HCT116 (cell line): ENCODE data around the gene C7orf25. TPM values are rescaled to one million over a fixed set of nuclear protein-coding genes. Genes with fewer than 3 reads are reported as not detected.

Source experiments
- ATAC-seq: fragments of 200-7000 bp; cut with Tn5 transposase; 2 replicates; pipeline ENCODE4 v1.9.1; 2020; ENCODE audit warnings: mild to moderate bottlenecking, moderate library complexity
- BruUV-seq: library from RNA; stranded (reverse); fragments of 400-500 nt; replicated peaks from 2 replicates; lab custom pipeline; 2021; lab: Mats Ljungman, UMichigan
- CTCF ChIA-PET: fragments of 300-600 bp; sonication (Branson Sonifier 250); formaldehyde crosslinking; loops from one replicate; lab custom pipeline; 2021; ENCODE audit warnings: antibody characterized with exemption; lab: Charles Lee
- POLR2A ChIA-PET: fragments of 300-600, 350-600 bp; sonication (Branson Sonifier 250); formaldehyde crosslinking; loops from one replicate; lab custom pipeline; 2021; ENCODE audit warnings: antibody characterized with exemption; lab: Charles Lee
- RAD21 ChIA-PET, 2 experiments: fragments of 300-600 bp; sonication (Branson Sonifier 250); formaldehyde crosslinking; loops; one replicate each; lab custom pipeline; 2023; ENCODE audit warnings: low total read pairs in 2 of 2; ENCODE audit not compliant: uncharacterized antibody in 2 of 2, unreplicated experiment in 2 of 2, low non-redundant PET in 1 of 2; lab: Charles Lee
- DNase-seq: peaks from one replicate; pipeline ENCODE4 v3.0.0-alpha.2; 2010; ENCODE audit warnings: low read depth, low spot score
- H2AFZ ChIP-seq: fragments of 200-600 bp; shearing (Covaris generic), sonication (generic); 2 replicates; pipeline ENCODE4 v1.6.1; 2017; ENCODE audit warnings: low read depth, mixed run types, mixed read lengths, antibody characterized with exemption, low read length; ENCODE audit not compliant: poor library complexity, severe bottlenecking
- H3K27ac ChIP-seq: 2 replicates; pipeline ENCODE4 v1.5.1; 2012; ENCODE audit warnings: low read depth, low read length
- H3K27me3 ChIP-seq: fragments of 200-600 bp; sonication (generic); 2 replicates; pipeline ENCODE4 v1.6.1; 2016; ENCODE audit warnings: mixed run types, low read length, mixed read lengths; ENCODE audit not compliant: insufficient read depth
- H3K36me3 ChIP-seq, 2 experiments: fragments of 200-500 bp in 1 of 2; fragments of 200-600 bp in 1 of 2; sonication (Bioruptor generic) in 1 of 2; sonication (generic) in 1 of 2; 2 replicates each; pipeline versions ENCODE4 v1.5.1 to v1.6.1; 2014 to 2016; ENCODE audit warnings: low read length in 2 of 2, inconsistent platforms in 1 of 2, mixed read lengths in 1 of 2, mixed run types in 1 of 2; ENCODE audit not compliant: insufficient read depth in 2 of 2, control insufficient read depth in 1 of 2
- H3K4me1 ChIP-seq, 2 experiments: fragments of 200-600 bp in 1 of 2; sonication (generic) in 1 of 2; 2 replicates each; pipeline versions ENCODE4 v1.5.1 to v1.6.1; 2012 to 2017; ENCODE audit warnings: low read length in 2 of 2, inconsistent platforms in 1 of 2, mild to moderate bottlenecking in 1 of 2, mixed read lengths in 1 of 2, mixed run types in 1 of 2, moderate library complexity in 1 of 2; ENCODE audit not compliant: insufficient read depth in 2 of 2, control insufficient read depth in 1 of 2
- H3K4me2 ChIP-seq: fragments of 200-600 bp; sonication (generic); 2 replicates; pipeline ENCODE4 v1.6.1; 2017; ENCODE audit warnings: mixed run types, low read length, mixed read lengths
- H3K4me3 ChIP-seq, 2 experiments: fragments of 200-600 bp in 1 of 2; sonication (generic) in 1 of 2; replicated peaks in 1 of 2; 2 replicates each; pipeline ENCODE4 v1.5.1; 2011 to 2016; ENCODE audit warnings: low read length in 2 of 2, control low read depth in 1 of 2, low read depth in 1 of 2, mild to moderate bottlenecking in 1 of 2, mixed read lengths in 1 of 2, mixed run types in 1 of 2
- H3K79me2 ChIP-seq: fragments of 200-600 bp; sonication (generic); 2 replicates; pipeline ENCODE4 v1.6.1; 2017; ENCODE audit warnings: mild to moderate bottlenecking, mixed run types, low read length, moderate library complexity, mixed read lengths; ENCODE audit not compliant: insufficient read depth
- H3K9ac ChIP-seq: fragments of 200-600 bp; sonication (generic); 2 replicates; pipeline ENCODE4 v1.6.1; 2016; ENCODE audit warnings: low read length, mixed read lengths
- H3K9me2 ChIP-seq: fragments of 200-600 bp; sonication (generic), shearing (Covaris generic); 2 replicates; pipeline ENCODE4 v1.6.1; 2017; ENCODE audit warnings: mixed run types, mild to moderate bottlenecking, moderate library complexity; ENCODE audit not compliant: insufficient read depth
- H3K9me3 ChIP-seq, 2 experiments: fragments of 200-500 bp in 1 of 2; fragments of 200-600 bp in 1 of 2; sonication (Bioruptor generic) in 1 of 2; sonication (generic) in 1 of 2; 2 replicates each; pipeline ENCODE4 v1.6.1; 2014 to 2017; ENCODE audit warnings: low read length in 2 of 2, mixed read lengths in 2 of 2, inconsistent platforms in 1 of 2, low read depth in 1 of 2, mild to moderate bottlenecking in 1 of 2, mixed run types in 1 of 2, moderate library complexity in 1 of 2; ENCODE audit not compliant: control insufficient read depth in 1 of 2, insufficient read depth in 1 of 2
- H4K20me1 ChIP-seq: fragments of 200-600 bp; sonication (generic), shearing (Covaris generic); 2 replicates; pipeline ENCODE4 v1.6.1; 2017; ENCODE audit warnings: mixed run types, mild to moderate bottlenecking, moderate library complexity; ENCODE audit not compliant: insufficient read depth
- CEBPB ChIP-seq: IDR thresholded peaks from 2 replicates; pipeline ENCODE4 v1.6.1; 2012; ENCODE audit warnings: low read depth
- EGR1 ChIP-seq: IDR thresholded peaks from 2 replicates; pipeline ENCODE4 v1.6.1; 2012; ENCODE audit warnings: low read depth
- ELF1 ChIP-seq: IDR thresholded peaks from 2 replicates; pipeline ENCODE4 v1.6.1; 2012; ENCODE audit warnings: low read depth, borderline replicate concordance
- EZH2phosphoT487 ChIP-seq: fragments of 200-600 bp; IDR thresholded peaks from 2 replicates; pipeline ENCODE4 v1.6.1; 2018; ENCODE audit warnings: antibody characterized with exemption, borderline replicate concordance
- JUND ChIP-seq: IDR thresholded peaks from 2 replicates; pipeline ENCODE4 v1.6.1; 2012
- POLR2A ChIP-seq: IDR thresholded peaks from 2 replicates; pipeline ENCODE4 v1.7.0; 2011; ENCODE audit warnings: borderline replicate concordance; ENCODE audit not compliant: insufficient read depth, insufficient read length; ENCODE audit errors: extremely low read depth
- SIN3A ChIP-seq: IDR thresholded peaks from 2 replicates; pipeline ENCODE4 v1.6.1; 2012; ENCODE audit warnings: low read depth
- SRF ChIP-seq: IDR thresholded peaks from 2 replicates; pipeline ENCODE4 v1.6.1; 2012; ENCODE audit warnings: low read depth
- TCF7L2 ChIP-seq: IDR thresholded peaks from 2 replicates; pipeline ENCODE4 v1.7.0; 2011; ENCODE audit warnings: borderline replicate concordance, inconsistent platforms; ENCODE audit not compliant: insufficient read depth, insufficient read length; ENCODE audit errors: extremely low read depth
- YY1 ChIP-seq: IDR thresholded peaks from 2 replicates; pipeline ENCODE4 v1.6.1; 2011; ENCODE audit warnings: low read length, low read depth, moderate library complexity, mild to moderate bottlenecking; ENCODE audit not compliant: insufficient replicate concordance; ENCODE audit errors: extremely low read depth
- ZNF274 ChIP-seq: fragments of 200-500 bp; sonication (Bioruptor generic); IDR thresholded peaks from 2 replicates; pipeline ENCODE4 v1.6.1; 2014; ENCODE audit warnings: mild to moderate bottlenecking, low read depth, low read length, inconsistent platforms
- intact Hi-C: fragments of 100-400 bp; cut with micrococcal nuclease; formaldehyde crosslinking; loops from 2 replicates; pipeline ENCODE4 v1.10.0; 2022
- total RNA-seq: library from RNA; stranded (reverse); gene quantifications from one replicate; pipeline ENCODE4 v1.2.1, GENCODE V29; 2021; ENCODE audit not compliant: unreplicated experiment
- TF ChIP-seq, protein P1 (sequence below): IDR thresholded peaks from 2 replicates; pipeline ENCODE4 v1.6.1; 2012; ENCODE audit warnings: low read depth
- TF ChIP-seq, protein P2 (sequence below), 3 experiments: fragments of 200-600 bp in 1 of 3; sonication (generic) in 1 of 3; IDR thresholded peaks in 2 of 3; conservative IDR thresholded peaks in 1 of 3; 2 replicates each; pipeline ENCODE4 v1.5.1; 2012 to 2017; ENCODE audit warnings: low read depth in 2 of 3, low read length in 2 of 3, antibody characterized with exemption in 1 of 3, borderline replicate concordance in 1 of 3, control low read depth in 1 of 3, mild to moderate bottlenecking in 1 of 3, mixed read lengths in 1 of 3, mixed run types in 1 of 3, moderate library complexity in 1 of 3; ENCODE audit not compliant: insufficient read depth in 1 of 3

Gene C7orf25
- total RNA-seq, 1 experiment from 2014 or later, result 5.3 TPM

- H3K4me2 ChIP-seq, result no peak overlapping the region
- no peak overlapping the region for H3K9ac ChIP-seq
- TF ChIP-seq YY1 (no peak), CEBPB (0 out of 2 replicates have a peak, but pooled peaks have one; percentile 19)
- TF ChIP-seq, all 23 proteins: peak for 1
- no peak overlapping the region for H3K4me3 ChIP-seq
- BruUV-seq, result no TSS peak
- H2AFZ ChIP-seq, result no peak overlapping the region
- intact Hi-C loops, result loop anchor here (10.0 kb wide), 1 partner anchor 909 kb away; no protein-coding TSS in a partner anchor
- DNase-seq, result no peak
- ATAC-seq, result no peak
- no peaks in the 10 kb centered on the region for H3K9me3 ChIP-seq
- no peaks in the 10 kb centered on the region for H3K36me3 ChIP-seq
- H3K27ac ChIP-seq, result no peak overlapping the region
- H3K27me3 ChIP-seq, result no peaks in the 10 kb centered on the region; the same call in 1 of the 2 replicates
- RAD21 ChIA-PET, result no interaction called here
- no peaks in the 10 kb centered on the region for H3K79me2 ChIP-seq
- POLR2A ChIA-PET, result no interaction called here
- CTCF ChIA-PET, result no interaction called here
- no peaks in the 10 kb centered on the region for H3K4me1 ChIP-seq
- no peaks in the 10 kb centered on the region for H3K9me2 ChIP-seq
- H4K20me1 ChIP-seq, result no peaks in the 10 kb centered on the region
These were observed 27.9 kb downstream of the C7orf25 start for GRCh38 chr7:42883950-42884349.

- H3K9me3 ChIP-seq, result no peaks in the 10 kb centered on the region
- ATAC-seq (no peak), DNase-seq (no peak)
- H3K27me3 ChIP-seq, result no peaks in the 10 kb centered on the region
- H3K4me3 ChIP-seq, result no peak overlapping the region
- TF ChIP-seq EZH2phosphoT487 (no peak), YY1 (no peak), ZNF274 (no peak), EGR1 (no peak), ELF1 (no peak), TCF7L2 (no peak), SIN3A (no peak), JUND (no peak), POLR2A (no peak), SRF (no peak)
- TF ChIP-seq, protein P1, sequence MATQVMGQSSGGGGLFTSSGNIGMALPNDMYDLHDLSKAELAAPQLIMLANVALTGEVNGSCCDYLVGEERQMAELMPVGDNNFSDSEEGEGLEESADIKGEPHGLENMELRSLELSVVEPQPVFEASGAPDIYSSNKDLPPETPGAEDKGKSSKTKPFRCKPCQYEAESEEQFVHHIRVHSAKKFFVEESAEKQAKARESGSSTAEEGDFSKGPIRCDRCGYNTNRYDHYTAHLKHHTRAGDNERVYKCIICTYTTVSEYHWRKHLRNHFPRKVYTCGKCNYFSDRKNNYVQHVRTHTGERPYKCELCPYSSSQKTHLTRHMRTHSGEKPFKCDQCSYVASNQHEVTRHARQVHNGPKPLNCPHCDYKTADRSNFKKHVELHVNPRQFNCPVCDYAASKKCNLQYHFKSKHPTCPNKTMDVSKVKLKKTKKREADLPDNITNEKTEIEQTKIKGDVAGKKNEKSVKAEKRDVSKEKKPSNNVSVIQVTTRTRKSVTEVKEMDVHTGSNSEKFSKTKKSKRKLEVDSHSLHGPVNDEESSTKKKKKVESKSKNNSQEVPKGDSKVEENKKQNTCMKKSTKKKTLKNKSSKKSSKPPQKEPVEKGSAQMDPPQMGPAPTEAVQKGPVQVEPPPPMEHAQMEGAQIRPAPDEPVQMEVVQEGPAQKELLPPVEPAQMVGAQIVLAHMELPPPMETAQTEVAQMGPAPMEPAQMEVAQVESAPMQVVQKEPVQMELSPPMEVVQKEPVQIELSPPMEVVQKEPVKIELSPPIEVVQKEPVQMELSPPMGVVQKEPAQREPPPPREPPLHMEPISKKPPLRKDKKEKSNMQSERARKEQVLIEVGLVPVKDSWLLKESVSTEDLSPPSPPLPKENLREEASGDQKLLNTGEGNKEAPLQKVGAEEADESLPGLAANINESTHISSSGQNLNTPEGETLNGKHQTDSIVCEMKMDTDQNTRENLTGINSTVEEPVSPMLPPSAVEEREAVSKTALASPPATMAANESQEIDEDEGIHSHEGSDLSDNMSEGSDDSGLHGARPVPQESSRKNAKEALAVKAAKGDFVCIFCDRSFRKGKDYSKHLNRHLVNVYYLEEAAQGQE, result no peak
- TF ChIP-seq, protein P2, sequence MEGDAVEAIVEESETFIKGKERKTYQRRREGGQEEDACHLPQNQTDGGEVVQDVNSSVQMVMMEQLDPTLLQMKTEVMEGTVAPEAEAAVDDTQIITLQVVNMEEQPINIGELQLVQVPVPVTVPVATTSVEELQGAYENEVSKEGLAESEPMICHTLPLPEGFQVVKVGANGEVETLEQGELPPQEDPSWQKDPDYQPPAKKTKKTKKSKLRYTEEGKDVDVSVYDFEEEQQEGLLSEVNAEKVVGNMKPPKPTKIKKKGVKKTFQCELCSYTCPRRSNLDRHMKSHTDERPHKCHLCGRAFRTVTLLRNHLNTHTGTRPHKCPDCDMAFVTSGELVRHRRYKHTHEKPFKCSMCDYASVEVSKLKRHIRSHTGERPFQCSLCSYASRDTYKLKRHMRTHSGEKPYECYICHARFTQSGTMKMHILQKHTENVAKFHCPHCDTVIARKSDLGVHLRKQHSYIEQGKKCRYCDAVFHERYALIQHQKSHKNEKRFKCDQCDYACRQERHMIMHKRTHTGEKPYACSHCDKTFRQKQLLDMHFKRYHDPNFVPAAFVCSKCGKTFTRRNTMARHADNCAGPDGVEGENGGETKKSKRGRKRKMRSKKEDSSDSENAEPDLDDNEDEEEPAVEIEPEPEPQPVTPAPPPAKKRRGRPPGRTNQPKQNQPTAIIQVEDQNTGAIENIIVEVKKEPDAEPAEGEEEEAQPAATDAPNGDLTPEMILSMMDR (IDR thresholded peaks at IDR 0.05 in 2 of 3, conservative IDR thresholded peaks at IDR 0.05 in 1 of 3; ENCODE audit: borderline replicate concordance in 1 of 3, insufficient read depth in 1 of 3, low read depth in 2 of 3, low read length in 2 of 3), result no peak
- H3K9me2 ChIP-seq, result no peaks in the 10 kb centered on the region
- ChIA-PET POLR2A (no interaction called here), RAD21 (no interaction called here), CTCF (no interaction called here)
- no peaks in the 10 kb centered on the region for H4K20me1 ChIP-seq
- no peaks in the 10 kb centered on the region for H3K79me2 ChIP-seq
- no peak overlapping the region for H3K9ac ChIP-seq
- no peak overlapping the region for H2AFZ ChIP-seq
- no peak overlapping the region for H3K4me2 ChIP-seq
- no peaks in the 10 kb centered on the region for H3K36me3 ChIP-seq
- no TSS peak for BruUV-seq
- H3K4me1 ChIP-seq, result no peaks in the 10 kb centered on the region
- H3K27ac ChIP-seq, result no peak overlapping the region
- intact Hi-C loops, result loop anchor here (10.0 kb wide), 1 partner anchor 906 kb away; no protein-coding TSS in a partner anchor
These were observed 31.5 kb downstream of the C7orf25 start for GRCh38 chr7:42880392-42880791.
